ENCODE results near the gene ACRBP.

The ACRBP gene

GRCh38 chr12:6639151-6639801 lies 8.0 kb downstream of the ACRBP start:
- TF ChIP-seq ZFX (IDR thresholded peaks at IDR 0.05) (no peak), CTCF (conservative IDR thresholded peaks at IDR 0.05) (no peak)
- no peak overlapping the region for H3K27ac ChIP-seq

GRCh38 chr12:6638305-6638704 lies 8.9 kb downstream of the ACRBP start:
- no peak for TF ChIP-seq ZFX (IDR thresholded peaks at IDR 0.05)
- no peak for TF ChIP-seq CTCF (conservative IDR thresholded peaks at IDR 0.05)
- no peak overlapping the region for H3K27ac ChIP-seq

- H3K27ac ChIP-seq: no peak within 1 kb of the TSS
- TF ChIP-seq CTCF (conservative IDR thresholded peaks at IDR 0.05) (no peak), ZFX (IDR thresholded peaks at IDR 0.05) (no peak)
Measured at GRCh38 chr12:6635856-6636531, 11.2 kb downstream of the ACRBP start, which contains the start of gene LPAR5. Gene LPAR5, minus strand, starts transcription at chr12:6635959. Its CDS starts 14,711 bp downstream, at chr12:6621248.

GRCh38 chr12:6635375-6635855 lies 11.8 kb downstream of the ACRBP start:
- no peak for TF ChIP-seq ZFX (IDR thresholded peaks at IDR 0.05)
- no peak overlapping the region for H3K27ac ChIP-seq

- no peak for TF ChIP-seq ZFX (IDR thresholded peaks at IDR 0.05)
- no peak for TF ChIP-seq CTCF (conservative IDR thresholded peaks at IDR 0.05)
- H3K27ac ChIP-seq: no peak overlapping the region
Measured at GRCh38 chr12:6632026-6632983, 14.9 kb downstream of the ACRBP start.

GRCh38 chr12:6631549-6631961 lies 15.7 kb downstream of the ACRBP start:
- TF ChIP-seq CTCF (conservative IDR thresholded peaks at IDR 0.05) (no peak), ZFX (IDR thresholded peaks at IDR 0.05) (no peak)
- H3K27ac ChIP-seq: no peak overlapping the region

- TF ChIP-seq CTCF (conservative IDR thresholded peaks at IDR 0.05): no peak
- no peak for TF ChIP-seq ZFX (IDR thresholded peaks at IDR 0.05)
Measured at GRCh38 chr12:6630736-6631135, 16.5 kb downstream of the ACRBP start.

More at GRCh38 chr12:6630736-6631135, 16.5 kb downstream of the ACRBP start:
- H3K27ac ChIP-seq: no peak overlapping the region

All from C4-2B (cell line).